ENCODE measurements around the gene ZDHHC19.

GRCh38 chr3:196159952-196160804 is 51.0 kb downstream of the ZDHHC19 start:
- TF ChIP-seq CTCF (IDR thresholded peaks at IDR 0.05; ENCODE audit: poor library complexity, severe bottlenecking): no peak
- no peak for TF ChIP-seq POLR2AphosphoS5 (IDR thresholded peaks at IDR 0.05)
- no peak for TF ChIP-seq EP300 (conservative IDR thresholded peaks at IDR 0.05; ENCODE audit: poor library complexity, severe bottlenecking)
- no peak for TF ChIP-seq EZH2 (IDR thresholded peaks at IDR 0.05; ENCODE audit: borderline replicate concordance, insufficient read depth, low read length, poor library complexity, severe bottlenecking)
- no peak for TF ChIP-seq TAF1 (IDR thresholded peaks at IDR 0.05; ENCODE audit: low read depth)
- no peak for TF ChIP-seq REST (IDR thresholded peaks at IDR 0.05; ENCODE audit: borderline replicate concordance)
